B cell (primary cell): Measurements from ENCODE around the gene CD151. TPM values are rescaled to one million over a fixed set of nuclear protein-coding genes. Genes with fewer than 3 reads are reported as not detected.

Experiments
- ATAC-seq: fragments of 200-7000 bp; cut with Tn5 transposase; one replicate; pipeline ENCODE4 v1.10.0; 2021; ENCODE audit warnings: low read depth, mild to moderate bottlenecking, moderate number of reproducible peaks, moderate library complexity
- CTCF ChIA-PET: fragments of 350-600 bp; sonication (Branson Sonifier 250); formaldehyde crosslinking; loops from one replicate; lab custom pipeline; 2021; ENCODE audit warnings: antibody characterized with exemption, inconsistent platforms; lab: Charles Lee
- POLR2A ChIA-PET: fragments of 350-600 bp; sonication (Branson Sonifier 250); formaldehyde crosslinking; loops from one replicate; lab custom pipeline; 2021; ENCODE audit warnings: antibody characterized with exemption; lab: Charles Lee
- DNase-seq: peaks from one replicate; pipeline ENCODE4 v3.0.0; 2013
- H2AFZ ChIP-seq: 2 replicates; pipeline ENCODE4 v1.6.1; 2012; ENCODE audit warnings: mild to moderate bottlenecking, low read depth, low read length; ENCODE audit not compliant: insufficient read depth, poor library complexity, severe bottlenecking
- H3K27ac ChIP-seq, 2 donors: 1 replicate in 1 of 2; 2 replicates in 1 of 2; pipeline ENCODE4 v1.5.1; 2012 to 2013; ENCODE audit warnings: low read length in 2 of 2, mild to moderate bottlenecking in 2 of 2, moderate library complexity in 1 of 2
- H3K27me3 ChIP-seq, 4 experiments: fragments of 200-600 bp in 1 of 4; sonication (generic) in 1 of 4; replicated peaks in 1 of 4; 1 replicate in 2 of 4; 2 replicates in 2 of 4; pipeline versions ENCODE4 v1.6.1 to v1.7.0; 2013 to 2016; ENCODE audit warnings: low read length in 3 of 4, mild to moderate bottlenecking in 2 of 4, mixed read lengths in 1 of 4, moderate library complexity in 1 of 4; ENCODE audit not compliant: insufficient read depth in 4 of 4, control insufficient read depth in 3 of 4; ENCODE audit errors: control extremely low read depth in 1 of 4
- H3K36me3 ChIP-seq, 2 experiments: replicated peaks in 1 of 2; 1 replicate in 1 of 2; 2 replicates in 1 of 2; pipeline versions ENCODE4 v1.6.1 to v1.7.1; 2013; ENCODE audit warnings: low read length in 1 of 2; ENCODE audit not compliant: insufficient read depth in 2 of 2, control insufficient read depth in 1 of 2; ENCODE audit errors: control extremely low read depth in 1 of 2, extremely low read depth in 1 of 2
- H3K4me1 ChIP-seq, 2 donors: fragments of 200-600 bp in 1 of 2; sonication (generic) in 1 of 2; 1 replicate in 1 of 2; 2 replicates in 1 of 2; pipeline versions ENCODE4 v1.5.1 to v1.6.1; 2013 to 2017; ENCODE audit warnings: low read length in 2 of 2; ENCODE audit not compliant: control insufficient read depth in 2 of 2, insufficient read depth in 2 of 2
- H3K4me2 ChIP-seq: replicated peaks from 2 replicates; pipeline ENCODE3; 2012; ENCODE audit warnings: mild to moderate bottlenecking, low read depth, low read length; ENCODE audit not compliant: poor library complexity, severe bottlenecking
- H3K4me3 ChIP-seq, 5 experiments: fragments of 200-600 bp in 1 of 5; sonication (generic) in 1 of 5; 1 replicate in 3 of 5; 2 replicates in 2 of 5; pipeline versions ENCODE4 v1.5.1 to v1.7.0; 2011 to 2016; ENCODE audit warnings: low read length in 4 of 5, mild to moderate bottlenecking in 4 of 5, low read depth in 2 of 5, control low read depth in 1 of 5, moderate library complexity in 1 of 5; ENCODE audit not compliant: insufficient read depth in 1 of 5; ENCODE audit errors: control extremely low read depth in 1 of 5, extremely low read depth in 1 of 5
- H3K79me2 ChIP-seq: fragments of 200-600 bp; sonication (generic); one replicate; pipeline ENCODE4 v1.6.0; 2016; ENCODE audit warnings: low read length; ENCODE audit not compliant: control insufficient read depth, insufficient read depth
- H3K9ac ChIP-seq: fragments of 200-600 bp; sonication (generic); 2 replicates; pipeline ENCODE4 v1.6.1; 2017; ENCODE audit warnings: mild to moderate bottlenecking, low read length, moderate library complexity
- H3K9me3 ChIP-seq, 3 donors: one replicate each; pipeline versions ENCODE4 v1.6.1 to v1.7.1; 2013; ENCODE audit warnings: low read length in 2 of 3; ENCODE audit not compliant: control insufficient read depth in 2 of 3, insufficient read depth in 1 of 3; ENCODE audit errors: control extremely low read depth in 1 of 3
- H4K20me1 ChIP-seq: 2 replicates; pipeline ENCODE4 v1.6.0; 2012; ENCODE audit warnings: mild to moderate bottlenecking, low read length; ENCODE audit not compliant: insufficient read depth, control insufficient read depth, poor library complexity, severe bottlenecking
- H3K27ac Mint-ChIP-seq: one replicate; pipeline ENCODE4 v1.8.0; 2021; ENCODE audit warnings: mixed read lengths
- H3K27me3 Mint-ChIP-seq: one replicate; pipeline ENCODE4 v1.8.0; 2021; ENCODE audit warnings: mixed read lengths
- H3K4me1 Mint-ChIP-seq: one replicate; pipeline ENCODE4 v1.8.0; 2021; ENCODE audit warnings: mixed read lengths
- H3K4me3 Mint-ChIP-seq: one replicate; pipeline ENCODE4 v1.8.0; 2021; ENCODE audit warnings: mixed read lengths
- H3K9me3 Mint-ChIP-seq: one replicate; pipeline ENCODE4 v1.8.0; 2022; ENCODE audit warnings: mixed read lengths; ENCODE audit not compliant: insufficient read depth
- EZH2 ChIP-seq: IDR thresholded peaks from 2 replicates; pipeline ENCODE4 v1.6.1; 2012; ENCODE audit warnings: borderline replicate concordance, low read depth, mild to moderate bottlenecking, moderate library complexity, low read length; ENCODE audit not compliant: insufficient read depth, poor library complexity, severe bottlenecking
- WGBS: methylation state at CpG from one replicate; pipeline ENCODE4 v1.1.5; 2013; ENCODE audit warnings: missing lambda C conversion rate; ENCODE audit not compliant: insufficient coverage; 5-methylcytosine and 5-hydroxymethylcytosine counted together
- intact Hi-C: fragments of 100-400 bp; cut with micrococcal nuclease; formaldehyde crosslinking; loops from one replicate; pipeline ENCODE4 v1.10.0; 2022
- polyA plus RNA-seq: library from polyadenylated mRNA; depleted of rRNA; stranded (reverse); fragments of >200 nt; gene quantifications from 2 replicates; pipeline ENCODE4 v1.2.3, GENCODE V29; 2012
- total RNA-seq, 2 donors: library from RNA; stranded (reverse); fragments of 120-200 nt in 1 of 2; gene quantifications; 1 replicate in 1 of 2; 2 replicates in 1 of 2; pipeline versions ENCODE4 v1.2.3 to v1.2.4, GENCODE V29; 2013 to 2022
- TF ChIP-seq, protein P1 (sequence below): fragments of 200-600 bp; IDR thresholded peaks from one replicate; pipeline ENCODE4 v1.8.0; 2022; ENCODE audit warnings: antibody characterized with exemption, mild to moderate bottlenecking

The CD151 gene
- total and polyA plus RNA-seq, 2 donors (not counting 1 experiment from before 2014, with no cell fraction given) = 24.4 to 25.5 TPM

GRCh38 chr11:854601-855329, 22.0 kb downstream of the CD151 start:
- POLR2A ChIA-PET = no interaction called here
- peaks cover 3% of the 10 kb centered on the region for H3K27me3 Mint-ChIP-seq
- H3K79me2 ChIP-seq = no peaks in the 10 kb centered on the region
- H3K36me3 ChIP-seq = no peaks in the 10 kb centered on the region
- H3K27ac ChIP-seq = no peak overlapping the region
- no peaks in the 10 kb centered on the region for H3K9me3 Mint-ChIP-seq
- TF ChIP-seq, protein P1, sequence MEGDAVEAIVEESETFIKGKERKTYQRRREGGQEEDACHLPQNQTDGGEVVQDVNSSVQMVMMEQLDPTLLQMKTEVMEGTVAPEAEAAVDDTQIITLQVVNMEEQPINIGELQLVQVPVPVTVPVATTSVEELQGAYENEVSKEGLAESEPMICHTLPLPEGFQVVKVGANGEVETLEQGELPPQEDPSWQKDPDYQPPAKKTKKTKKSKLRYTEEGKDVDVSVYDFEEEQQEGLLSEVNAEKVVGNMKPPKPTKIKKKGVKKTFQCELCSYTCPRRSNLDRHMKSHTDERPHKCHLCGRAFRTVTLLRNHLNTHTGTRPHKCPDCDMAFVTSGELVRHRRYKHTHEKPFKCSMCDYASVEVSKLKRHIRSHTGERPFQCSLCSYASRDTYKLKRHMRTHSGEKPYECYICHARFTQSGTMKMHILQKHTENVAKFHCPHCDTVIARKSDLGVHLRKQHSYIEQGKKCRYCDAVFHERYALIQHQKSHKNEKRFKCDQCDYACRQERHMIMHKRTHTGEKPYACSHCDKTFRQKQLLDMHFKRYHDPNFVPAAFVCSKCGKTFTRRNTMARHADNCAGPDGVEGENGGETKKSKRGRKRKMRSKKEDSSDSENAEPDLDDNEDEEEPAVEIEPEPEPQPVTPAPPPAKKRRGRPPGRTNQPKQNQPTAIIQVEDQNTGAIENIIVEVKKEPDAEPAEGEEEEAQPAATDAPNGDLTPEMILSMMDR = no peak
- TF ChIP-seq EZH2 = no peak
- H3K9me3 ChIP-seq = no peaks in the 10 kb centered on the region
- no peak overlapping the region for H3K4me3 ChIP-seq
- CTCF ChIA-PET = no interaction called here
- no peak overlapping the region for H2AFZ ChIP-seq
- WGBS = 92% methylated on average over 19 of the region's 20 CpGs
- H3K4me1 Mint-ChIP-seq = peaks cover 1% of the 10 kb centered on the region
- H3K4me1 ChIP-seq = no peaks in the 10 kb centered on the region
- no peak overlapping the region for H3K9ac ChIP-seq
- H3K27ac Mint-ChIP-seq = no peak overlapping the region
- DNase-seq (no peak), ATAC-seq (no peak)
- intact Hi-C loops = no loop called here
- H3K27me3 ChIP-seq = no peaks in the 10 kb centered on the region
- H3K4me3 Mint-ChIP-seq = no peak overlapping the region
- no peaks in the 10 kb centered on the region for H4K20me1 ChIP-seq
- no peak overlapping the region for H3K4me2 ChIP-seq

- no peaks in the 10 kb centered on the region for H3K36me3 ChIP-seq
- 85% methylated on average over 7 of the region's 7 CpGs for WGBS
- no peak for DNase-seq
- H3K4me1 ChIP-seq = no peaks in the 10 kb centered on the region
- no peaks in the 10 kb centered on the region for H4K20me1 ChIP-seq
- H3K4me2 ChIP-seq = no peak overlapping the region
- H2AFZ ChIP-seq = no peak overlapping the region
- ChIA-PET POLR2A (no interaction called here), CTCF (no interaction called here)
- H3K9ac ChIP-seq = no peak overlapping the region
- Mint-ChIP-seq H3K27ac (no peak overlapping the region), H3K27me3 (peaks cover 3% of the 10 kb centered on the region), H3K4me1 (no peaks in the 10 kb centered on the region), H3K4me3 (no peak overlapping the region), H3K9me3 (no peaks in the 10 kb centered on the region)
- ATAC-seq = no peak
- no peaks in the 10 kb centered on the region for H3K27me3 ChIP-seq
- intact Hi-C loops = no loop called here
- no peak overlapping the region for H3K27ac ChIP-seq
- no peaks in the 10 kb centered on the region for H3K79me2 ChIP-seq
- H3K9me3 ChIP-seq = no peaks in the 10 kb centered on the region
- no peak for TF ChIP-seq EZH2
- TF ChIP-seq, protein P1 = no peak
- no peak overlapping the region for H3K4me3 ChIP-seq
These were observed 22.6 kb downstream of the CD151 start for GRCh38 chr11:855330-855674.
